Fibroblast of mammary gland (primary cell): ENCODE results near the gene RSPO3.

Experiments
- DNase-seq: peaks from one replicate; pipeline ENCODE4 v3.0.0-alpha.2; 2010; ENCODE audit warnings: low read depth
- H3K4me3 ChIP-seq: 2 replicates; pipeline ENCODE4 v1.5.1; 2011; ENCODE audit warnings: low read depth, mild to moderate bottlenecking, low read length, moderate library complexity; ENCODE audit not compliant: control insufficient read depth
- CTCF ChIP-seq: conservative IDR thresholded peaks from 2 replicates; pipeline ENCODE4 v1.5.1; 2011; ENCODE audit warnings: low read depth, low read length, inconsistent platforms; ENCODE audit not compliant: control insufficient read depth, insufficient read depth

Gene RSPO3

GRCh38 chr6:127079681-127080080 is 38.8 kb upstream of the RSPO3 start:
- TF ChIP-seq CTCF, result no peak
- H3K4me3 ChIP-seq, result no peak overlapping the region
- no peak for DNase-seq

GRCh38 chr6:127080081-127080480 is 38.4 kb upstream of the RSPO3 start:
- DNase-seq, result no peak
- no peak for TF ChIP-seq CTCF
- no peak overlapping the region for H3K4me3 ChIP-seq

- TF ChIP-seq CTCF, result no peak
- no peak for DNase-seq
- no peak overlapping the region for H3K4me3 ChIP-seq
These were observed 35.1 kb upstream of the RSPO3 start for GRCh38 chr6:127083231-127083962.

- no peak for TF ChIP-seq CTCF
- no peak overlapping the region for H3K4me3 ChIP-seq
- no peak for DNase-seq
These were observed 34.5 kb upstream of the RSPO3 start for GRCh38 chr6:127083963-127084310.

GRCh38 chr6:127085181-127085580 is 33.3 kb upstream of the RSPO3 start:
- DNase-seq, result no peak
- no peak for TF ChIP-seq CTCF
- no peak overlapping the region for H3K4me3 ChIP-seq

- DNase-seq, result no peak
- H3K4me3 ChIP-seq, result no peak overlapping the region
- TF ChIP-seq CTCF, result no peak
These were observed 28.4 kb upstream of the RSPO3 start for GRCh38 chr6:127090051-127090450.

GRCh38 chr6:127092466-127092865 is 26.0 kb upstream of the RSPO3 start:
- H3K4me3 ChIP-seq, result no peak overlapping the region
- DNase-seq, result no peak
- no peak for TF ChIP-seq CTCF
